Esophagus muscularis mucosa (tissue), 4 donors: ENCODE measurements around the gene ZNF213.

ENCODE experiments used
- CTCF ChIP-seq, 3 experiments: fragments of 200-600 bp in 2 of 3; fragments of 450-650 bp in 1 of 3; sonication (generic) in 2 of 3; IDR thresholded peaks; one replicate each; pipeline ENCODE4 v1.5.1; 2017 to 2019; ENCODE audit warnings: antibody characterized with exemption in 3 of 3, mild to moderate bottlenecking in 2 of 3, moderate library complexity in 1 of 3
- EP300 ChIP-seq: sonication (generic); formaldehyde crosslinking; IDR thresholded peaks from one replicate; pipeline ENCODE4 v1.6.1; 2017; ENCODE audit warnings: antibody characterized with exemption
- POLR2A ChIP-seq: fragments of 450-650 bp; IDR thresholded peaks from one replicate; pipeline ENCODE4 v1.6.1; 2017; ENCODE audit warnings: antibody characterized with exemption, moderate library complexity, mild to moderate bottlenecking, low read depth
- POLR2AphosphoS5 ChIP-seq, 2 donors: sonication (generic); formaldehyde crosslinking; IDR thresholded peaks; one replicate each; pipeline ENCODE4 v1.6.1; 2017; ENCODE audit warnings: antibody characterized with exemption in 2 of 2

DNA sequence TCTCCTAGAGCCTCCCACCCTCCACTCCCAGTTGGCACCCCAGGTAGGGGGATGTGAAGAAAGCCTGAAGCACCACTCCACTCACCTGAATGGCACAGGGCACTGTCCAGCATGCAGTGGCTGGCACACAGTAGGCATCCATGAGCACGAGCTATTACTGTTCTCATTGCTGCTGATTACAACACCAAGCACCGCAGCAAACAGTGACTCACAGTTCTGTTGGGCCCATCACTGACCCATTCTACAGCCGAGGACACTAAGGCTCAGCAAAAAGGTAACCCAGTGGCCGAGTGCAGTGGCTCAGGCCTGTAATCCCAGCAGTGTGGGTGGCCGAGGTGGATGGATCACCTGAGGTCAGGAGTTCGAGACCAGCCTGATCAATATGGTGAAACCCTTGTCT is 38.5 kb upstream of the ZNF213 start:
- no peak for TF ChIP-seq CTCF (IDR thresholded peaks at IDR 0.05)
- TF ChIP-seq POLR2A, result no peak
- no peak for TF ChIP-seq EP300
- no peak for TF ChIP-seq POLR2AphosphoS5 (IDR thresholded peaks at IDR 0.05)
